Glomerular visceral epithelial cell (primary cell): ENCODE data around the gene AKAP8.
"Not testable (repeated sequence)": the region's sequence is repeated elsewhere in the genome, so short reads cannot be mapped to it uniquely, and the experiment has no call there.

Experiments
- DNase-seq: peaks from one replicate; pipeline ENCODE4 v3.0.0-alpha.2; 2016; ENCODE audit errors: extremely low spot score

AKAP8 gene

DNA sequence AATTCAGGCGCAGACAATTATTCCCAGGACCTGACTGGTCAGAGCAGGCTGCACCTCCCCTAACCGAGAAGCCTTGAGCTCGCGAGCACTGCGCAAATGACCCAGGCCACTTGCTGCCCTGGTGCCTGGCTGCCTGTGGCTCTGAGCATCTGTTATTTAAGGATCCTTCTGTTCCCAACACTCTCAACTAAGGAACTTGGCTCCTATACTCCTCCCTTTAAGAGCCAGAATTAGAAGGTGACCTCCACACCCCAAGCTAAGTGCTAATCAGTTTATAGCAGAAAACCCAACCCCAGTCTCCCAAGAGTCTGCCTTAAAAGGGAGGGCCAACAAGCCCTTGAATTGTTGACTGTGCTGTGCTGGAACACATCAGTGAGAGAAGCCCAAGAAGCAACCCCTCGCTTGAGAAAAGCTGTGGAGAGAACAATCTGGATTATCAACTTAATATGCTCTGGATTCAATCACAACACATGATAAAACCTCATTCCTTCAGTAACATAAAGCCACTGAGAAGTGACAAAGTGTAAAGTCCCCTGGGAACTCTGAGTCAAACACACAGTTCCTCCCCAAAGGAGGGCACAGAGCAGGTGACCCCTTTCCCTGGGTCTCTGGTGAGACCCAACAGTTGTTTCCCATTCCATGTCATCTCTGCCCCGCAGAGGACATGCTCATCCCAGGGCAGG, 24.7 kb upstream of the AKAP8 start:
- no peak for DNase-seq

DNA sequence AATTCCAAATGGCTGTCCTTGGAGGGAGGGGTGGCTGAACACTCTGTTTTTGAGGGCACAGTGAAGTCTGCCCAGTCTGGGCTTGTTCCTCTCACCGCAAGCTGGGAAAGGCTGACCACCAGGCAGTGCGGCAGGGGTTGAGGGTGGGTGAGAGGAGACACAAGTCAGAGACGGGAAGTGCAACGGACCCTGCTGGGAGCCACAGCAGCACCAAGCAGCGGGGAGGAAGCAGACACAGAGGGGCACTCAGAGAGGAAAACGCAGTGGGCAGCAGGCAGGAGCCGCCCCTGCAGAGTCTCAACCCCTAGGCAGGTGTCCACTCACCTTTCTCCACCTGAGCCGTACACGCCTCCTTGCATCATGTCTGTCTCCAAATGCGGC, 23.6 kb upstream of the AKAP8 start:
- no peak for DNase-seq

DNA sequence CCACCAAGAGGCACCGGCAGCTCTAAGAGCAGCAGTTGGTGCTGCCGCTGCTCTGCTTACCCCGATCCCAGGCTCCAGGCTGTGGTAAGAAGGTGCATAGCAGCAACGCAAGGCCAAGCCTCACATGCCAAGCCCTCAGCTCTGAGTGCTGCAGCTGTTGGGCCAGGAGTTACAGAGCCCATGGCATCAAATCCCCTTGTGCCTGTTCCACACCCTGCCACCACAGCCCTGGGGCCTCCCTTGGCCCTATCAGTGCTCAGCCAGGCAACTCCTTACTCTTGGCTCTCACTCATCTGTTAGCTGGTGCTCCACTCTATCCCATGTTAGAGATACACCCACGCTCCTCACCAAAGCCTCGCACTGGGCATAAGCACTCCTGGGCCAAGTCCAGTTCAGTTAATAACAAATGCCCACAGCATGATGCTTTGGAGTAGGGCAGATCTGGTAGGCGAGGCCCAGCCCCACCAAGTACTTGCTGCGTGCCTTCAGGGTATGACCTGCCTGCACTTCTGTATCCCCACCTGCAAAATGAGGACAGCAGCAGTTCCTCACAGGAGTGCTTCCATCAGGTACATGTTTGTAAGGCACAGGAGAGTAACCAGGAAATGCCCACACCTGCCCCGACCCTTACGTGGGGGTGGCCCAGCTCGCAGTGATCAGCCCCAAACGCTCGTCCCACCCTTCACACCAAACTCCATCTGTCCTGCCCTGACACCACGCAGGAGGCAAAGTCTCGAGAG, 23.0 kb upstream of the AKAP8 start:
- DNase-seq, result no peak

DNA sequence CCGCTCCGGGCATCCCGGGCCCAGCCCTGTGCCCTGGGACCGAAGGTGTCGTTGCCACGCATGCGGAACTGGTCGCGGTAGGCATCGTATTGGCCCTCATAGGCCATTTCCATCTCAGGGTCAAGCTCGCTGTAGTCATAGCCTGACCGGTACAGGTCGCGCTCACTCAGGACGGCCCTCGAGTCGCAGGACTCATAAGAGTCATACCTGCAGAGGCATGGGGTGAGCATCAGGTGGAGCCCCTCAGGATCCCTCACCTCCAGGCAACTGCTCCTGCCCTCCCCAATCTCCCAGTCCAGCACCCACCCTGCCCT, 21.8 kb upstream of the AKAP8 start:
- DNase-seq, result no peak

GRCh38 chr19:15400521-15401396, 21.2 kb upstream of the AKAP8 start:
- no peak for DNase-seq

DNA sequence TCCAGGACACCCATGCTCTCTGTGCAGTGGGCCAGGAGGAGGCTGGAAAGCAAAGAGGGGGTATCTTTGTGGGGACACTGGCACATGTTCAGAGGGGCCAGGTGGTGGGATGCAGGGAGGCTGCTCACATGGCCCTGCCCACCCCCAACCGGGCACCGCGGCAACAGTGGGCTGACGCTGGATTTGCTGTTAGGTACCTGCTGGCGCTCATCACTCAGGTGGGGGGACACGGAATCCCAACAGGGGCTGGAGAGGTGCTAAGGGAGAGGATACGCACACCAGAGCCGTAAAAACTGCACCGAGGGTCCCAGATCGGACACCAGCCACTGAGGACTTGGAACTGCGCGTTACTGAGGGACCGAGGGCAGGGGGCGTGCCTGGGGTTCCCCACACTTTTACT, 20.0 kb upstream of the AKAP8 start:
- DNase-seq, result no peak

DNA sequence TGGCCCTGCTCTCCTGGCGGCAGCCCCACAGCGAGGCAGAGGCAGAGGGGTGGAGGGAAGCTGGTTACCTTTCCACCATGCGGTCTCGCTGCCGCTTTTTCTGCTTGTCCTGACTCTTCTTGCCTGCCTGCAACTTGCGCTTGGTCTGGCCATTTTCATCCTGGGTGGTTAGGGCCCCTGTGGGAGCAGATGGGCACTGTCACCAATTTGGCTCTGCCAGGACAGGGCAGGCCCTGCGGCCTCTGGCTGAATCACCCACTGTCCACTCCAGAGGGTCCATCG, 19.6 kb upstream of the AKAP8 start:
- no peak for DNase-seq

- no peak for DNase-seq
These were observed 19.1 kb upstream of the AKAP8 start for GRCh38 chr19:15398501-15399233.

DNA sequence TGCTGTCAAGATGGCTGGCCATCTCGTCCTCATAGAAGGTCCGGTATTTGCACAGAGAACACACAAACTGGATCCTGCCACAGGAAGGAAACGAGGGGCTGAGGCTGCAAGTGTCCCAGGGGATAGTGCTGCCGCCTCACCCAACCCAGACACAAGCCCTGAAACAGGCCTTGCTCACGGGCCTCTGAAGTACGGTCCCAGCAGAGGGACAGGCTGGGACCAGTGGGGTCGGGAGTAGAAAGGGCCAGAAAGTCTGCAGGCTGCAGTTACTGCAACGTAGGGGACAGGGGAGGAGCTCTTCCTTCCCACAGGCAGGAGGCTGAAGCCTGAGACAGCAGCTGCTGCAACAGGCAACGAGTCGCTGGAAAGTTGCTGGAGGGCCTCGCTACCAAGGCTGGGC, 18.2 kb upstream of the AKAP8 start:
- no peak for DNase-seq

- DNase-seq, result no peak
These were observed 17.6 kb upstream of the AKAP8 start for GRCh38 chr19:15397236-15397635.

DNA sequence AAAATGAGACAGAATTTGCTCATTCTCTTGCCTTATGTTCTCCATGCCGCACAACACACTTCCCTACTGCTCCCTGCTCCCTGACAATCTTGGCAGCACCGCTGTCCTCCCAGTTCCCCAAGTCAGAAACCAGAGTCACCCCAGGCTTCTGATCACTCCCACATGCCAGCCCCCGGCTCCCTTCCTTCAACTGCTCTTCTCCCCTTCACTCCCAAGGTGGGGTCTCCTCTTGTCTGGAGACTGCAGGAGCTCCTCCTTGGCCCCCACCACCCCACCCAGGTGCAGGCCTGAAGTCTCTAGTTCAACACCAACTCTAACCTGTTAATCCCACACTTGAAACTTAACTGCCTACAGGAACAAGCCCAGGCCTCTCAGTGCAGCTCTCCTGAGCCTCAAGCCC, 16.8 kb upstream of the AKAP8 start:
- DNase-seq, result no peak

- DNase-seq, result not testable (repeated sequence)
These were observed 15.7 kb upstream of the AKAP8 start for GRCh38 chr19:15395251-15395650.

GRCh38 chr19:15394426-15394825, 14.8 kb upstream of the AKAP8 start:
- DNase-seq, result no peak

DNA sequence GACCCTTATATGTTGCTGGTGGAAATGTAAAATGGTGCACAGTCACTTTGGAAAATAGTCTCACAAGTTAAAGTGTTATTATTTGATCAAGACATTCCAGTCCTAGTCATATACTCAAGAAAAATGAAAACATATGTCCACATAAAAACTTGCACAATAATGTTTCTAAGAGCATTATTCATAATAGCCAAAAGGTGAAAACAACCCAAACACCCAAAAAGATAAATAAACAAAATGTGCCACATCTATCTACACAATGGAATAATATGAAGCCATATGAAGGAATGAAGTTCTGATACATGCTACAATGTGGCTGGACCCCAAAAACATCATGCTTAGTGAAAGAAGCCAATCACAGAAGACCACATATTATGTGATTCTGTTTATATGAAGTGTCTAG, 14.4 kb upstream of the AKAP8 start:
- no peak for DNase-seq

GRCh38 chr19:15390814-15391213, 11.2 kb upstream of the AKAP8 start:
- no peak for DNase-seq

DNA sequence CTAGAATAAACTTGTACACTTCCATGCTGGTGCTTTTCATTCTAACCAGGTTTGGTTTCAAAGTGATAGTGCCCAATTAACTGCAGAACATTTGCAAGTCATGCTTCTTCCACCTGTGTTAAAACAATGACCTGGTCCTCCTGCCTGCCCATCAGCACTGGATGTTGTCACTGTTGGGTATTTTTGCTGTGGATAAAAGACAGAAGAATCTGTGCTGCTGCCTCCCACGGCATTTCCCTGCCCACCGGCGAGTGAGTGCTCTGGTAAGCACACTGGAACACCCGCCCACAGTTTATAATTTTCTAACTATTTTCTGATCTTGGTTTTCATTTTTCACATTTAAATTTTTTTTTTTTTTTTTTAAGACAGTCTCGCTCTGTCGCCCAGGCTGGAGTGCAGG, 2.3 kb upstream of the AKAP8 start:
- no peak for DNase-seq

- no peak for DNase-seq
These were observed 1.8 kb upstream of the AKAP8 start for GRCh38 chr19:15381429-15381828.

DNA sequence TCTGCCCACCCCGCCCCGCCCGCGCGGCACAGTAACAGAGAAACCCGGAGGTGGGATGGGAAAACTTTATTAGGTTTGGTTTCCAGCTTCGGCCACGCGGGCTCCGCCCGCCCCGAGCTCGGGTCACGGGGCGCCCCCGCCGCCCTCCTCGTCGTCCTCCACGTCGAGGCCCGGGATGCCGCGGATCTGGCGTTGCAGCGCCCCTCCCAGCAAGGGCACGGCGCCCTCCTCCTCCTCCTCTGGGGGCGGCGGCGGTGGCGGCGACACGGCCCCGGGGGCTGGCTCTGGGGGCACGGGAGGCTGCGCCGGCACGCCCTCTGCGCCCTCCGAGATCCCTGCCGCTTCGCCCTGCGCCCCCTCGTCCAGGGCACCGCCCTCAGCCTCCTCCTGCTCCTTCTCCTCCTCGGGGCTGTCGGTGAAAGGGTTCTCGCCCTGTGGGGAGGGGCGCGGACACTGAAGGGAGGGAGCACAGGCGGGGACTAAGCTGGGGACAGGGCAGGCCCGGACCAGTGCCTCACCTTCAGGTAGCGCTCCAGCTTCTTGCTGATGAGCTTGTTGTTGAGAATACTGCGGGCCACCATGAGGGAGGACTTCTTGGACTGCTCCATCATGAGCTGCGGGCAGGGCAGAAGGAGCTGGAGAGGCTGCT, 536 bp upstream of the AKAP8 start:
- DNase-seq, result peak; percentile 74

DNA sequence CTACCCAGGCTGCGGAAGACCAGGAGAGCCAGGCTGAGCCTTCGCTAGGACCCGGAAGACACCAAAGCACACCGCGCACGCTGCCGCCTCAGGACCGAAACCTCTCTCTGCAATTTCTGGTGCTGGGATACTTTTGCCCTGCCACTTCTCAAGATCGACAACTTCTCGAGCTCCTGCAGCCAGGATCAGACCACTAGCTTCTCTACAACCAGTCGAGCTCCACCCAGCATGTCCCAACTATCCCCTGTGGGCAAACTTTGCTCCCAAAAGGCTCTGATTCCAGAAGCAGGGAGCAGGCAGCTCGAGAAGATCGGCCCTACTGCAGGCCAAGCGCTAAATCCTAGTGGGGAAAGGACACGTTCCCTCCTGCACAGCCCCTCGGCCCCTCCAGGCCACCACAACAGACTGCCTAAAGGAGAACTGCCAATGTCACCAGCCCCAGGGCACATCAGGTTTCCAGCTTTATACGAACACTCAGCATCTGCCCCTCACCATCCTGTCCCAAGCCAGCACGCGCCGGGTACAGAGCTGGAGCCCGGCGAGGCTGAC, 979 bp downstream of the AKAP8 start:
- DNase-seq, result peak; percentile 56

DNA sequence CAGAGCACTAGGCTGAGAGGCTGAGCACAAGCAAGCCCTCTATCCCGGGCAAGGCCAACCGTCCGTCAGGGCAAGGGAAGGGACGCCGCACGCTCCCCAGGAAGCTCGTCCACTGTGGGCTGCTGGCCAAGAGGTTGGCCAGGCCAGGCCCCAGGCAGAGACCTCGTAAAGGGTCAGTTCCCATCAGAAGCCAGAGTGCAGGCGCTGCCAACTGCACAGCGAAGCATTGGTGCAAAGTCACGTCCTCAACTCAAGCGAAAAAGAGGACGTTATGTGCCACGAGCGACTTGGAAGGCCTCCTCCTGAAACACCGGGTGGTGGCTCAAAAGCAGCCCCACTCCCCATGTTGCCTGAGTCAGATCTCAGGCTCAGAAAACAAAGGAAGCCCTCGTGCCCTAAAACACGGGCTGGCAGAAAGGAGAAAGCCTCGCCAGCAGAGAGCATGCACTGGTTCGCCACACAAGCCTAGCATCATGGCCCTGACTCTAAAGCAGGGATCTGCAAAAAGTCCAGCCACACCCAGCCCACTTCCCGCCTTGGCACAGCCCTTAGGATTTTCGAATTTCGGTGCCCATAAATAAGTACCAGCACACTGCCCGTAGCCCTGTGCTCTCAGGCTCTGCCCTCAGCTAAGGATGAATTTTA, 4.7 kb downstream of the AKAP8 start:
- no peak for DNase-seq

DNA sequence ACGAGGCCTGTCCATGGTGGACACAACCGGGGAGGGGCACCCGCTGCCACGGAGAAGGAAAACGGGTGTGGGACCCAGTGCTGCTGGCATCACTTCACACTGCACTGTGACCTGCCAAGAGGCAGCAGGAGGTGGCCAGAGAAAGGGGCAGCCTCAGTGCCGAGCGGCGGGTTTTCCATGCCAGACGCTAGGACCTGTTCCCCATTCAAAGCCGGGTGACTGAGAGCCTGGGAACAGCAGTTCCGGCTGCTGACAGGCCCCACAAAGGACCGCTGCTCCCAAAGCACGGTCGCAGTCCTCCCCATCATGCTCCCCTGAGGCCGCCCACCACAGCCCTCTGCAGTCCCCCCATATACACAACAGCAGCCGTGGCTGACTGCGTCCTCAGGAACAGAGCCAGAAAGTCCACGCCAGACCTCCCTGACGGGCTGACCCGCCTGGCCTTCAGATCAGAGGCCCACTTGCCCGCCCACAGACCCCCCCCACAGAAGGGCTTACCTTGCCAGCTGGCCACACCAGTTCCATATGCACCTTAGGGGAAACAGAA, 5.4 kb downstream of the AKAP8 start:
- no peak for DNase-seq
